H1 (cell line): Measurements from ENCODE around the gene LDLRAD3.

Experiments used
- ATF2 ChIP-seq: IDR thresholded peaks from 2 replicates; pipeline ENCODE4 v1.6.1; 2012; ENCODE audit warnings: low read length, inconsistent platforms
- CREB1 ChIP-seq: IDR thresholded peaks from 2 replicates; pipeline ENCODE4 v1.6.1; 2012; ENCODE audit warnings: inconsistent platforms
- CTCF ChIP-seq, 3 experiments: IDR thresholded peaks; 1 replicate in 2 of 3; 2 replicates in 1 of 3; pipeline versions ENCODE4 v1.5.1 to v1.6.1; 2011; ENCODE audit warnings: low read length in 3 of 3, mild to moderate bottlenecking in 3 of 3, inconsistent platforms in 2 of 3, low read depth in 1 of 3, moderate library complexity in 1 of 3; ENCODE audit not compliant: insufficient read depth in 1 of 3; ENCODE audit errors: control extremely low read depth in 1 of 3
- GTF2F1 ChIP-seq: IDR thresholded peaks from 2 replicates; pipeline ENCODE4 v1.6.1; 2012; ENCODE audit warnings: low read depth, low read length, improper control_type of control experiment, borderline replicate concordance
- POLR2A ChIP-seq, 2 experiments: IDR thresholded peaks; 1 replicate in 1 of 2; 2 replicates in 1 of 2; pipeline ENCODE4 v1.6.1; 2011; ENCODE audit warnings: low read depth in 2 of 2, low read length in 2 of 2, mild to moderate bottlenecking in 2 of 2; ENCODE audit errors: control extremely low read depth in 1 of 2
- POLR2AphosphoS5 ChIP-seq: IDR thresholded peaks from 2 replicates; pipeline ENCODE4 v1.6.1; 2011; ENCODE audit warnings: low read depth, low read length
- RXRA ChIP-seq: IDR thresholded peaks from 2 replicates; pipeline ENCODE4 v1.6.1; 2011; ENCODE audit warnings: low read depth, mild to moderate bottlenecking, low read length, moderate library complexity; ENCODE audit not compliant: insufficient read depth
- SIN3A ChIP-seq, 2 experiments: IDR thresholded peaks in 1 of 2; conservative IDR thresholded peaks in 1 of 2; 2 replicates each; pipeline ENCODE4 v1.6.1; 2011 to 2012; ENCODE audit warnings: low read length in 2 of 2, improper control_type of control experiment in 1 of 2, low read depth in 1 of 2, mild to moderate bottlenecking in 1 of 2
- SP1 ChIP-seq: IDR thresholded peaks from 2 replicates; pipeline ENCODE4 v1.6.1; 2011; ENCODE audit warnings: low read depth, low read length

DNA sequence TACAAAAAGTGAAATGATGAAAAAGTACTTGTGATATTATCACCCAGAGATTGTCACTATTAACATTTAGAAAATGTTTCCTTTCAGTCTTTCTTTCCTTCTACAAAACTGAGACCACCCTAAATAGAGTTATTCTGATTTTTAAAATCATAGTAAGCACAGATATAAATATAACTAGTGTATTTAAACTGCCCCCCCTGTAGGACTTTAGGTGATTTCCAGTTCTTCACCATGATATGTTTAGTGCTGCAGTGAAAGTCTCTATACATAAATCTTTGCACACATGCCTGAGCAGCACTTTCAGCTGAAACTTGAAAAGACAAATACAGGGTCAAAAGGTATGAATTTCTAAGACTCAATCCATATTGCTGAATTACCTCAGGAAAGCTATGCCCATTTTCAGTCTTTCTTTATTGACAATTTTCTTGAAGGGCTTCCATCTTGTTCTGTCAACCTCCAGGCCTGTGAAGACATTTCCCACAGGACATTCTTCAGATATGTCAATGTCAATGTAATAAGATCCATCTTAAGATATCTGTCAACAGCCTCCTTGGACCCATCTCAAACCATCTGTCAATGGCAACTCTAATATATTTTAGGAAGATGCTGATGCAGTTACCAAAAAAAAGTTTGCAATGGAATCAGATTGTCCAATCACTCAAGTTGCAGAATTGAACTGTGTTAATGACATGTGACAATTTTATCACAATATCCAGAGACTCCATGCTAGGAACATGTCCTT, 30.8 kb upstream of the LDLRAD3 start:
- TF ChIP-seq POLR2A (IDR thresholded peaks at IDR 0.05; ENCODE audit: control extremely low read depth in 1 of 2, low read depth in 2 of 2, low read length in 2 of 2) (no peak), CTCF (IDR thresholded peaks at IDR 0.05; ENCODE audit: control extremely low read depth in 1 of 3, insufficient read depth in 1 of 3, low read depth in 1 of 3, low read length in 3 of 3) (no peak), POLR2AphosphoS5 (no peak), GTF2F1 (no peak), SIN3A (conservative IDR thresholded peaks at IDR 0.05 in 1 of 2, IDR thresholded peaks at IDR 0.05 in 1 of 2; ENCODE audit: low read depth in 1 of 2, low read length in 2 of 2) (no peak), SP1 (no peak), CREB1 (no peak), ATF2 (no peak), RXRA (no peak)
